SH-SY5Y (cell line): Measurements from ENCODE around the gene DUOX2.

Experiments used
- GATA2 ChIP-seq: IDR thresholded peaks from 2 replicates; pipeline ENCODE4 v1.6.1; 2011; ENCODE audit warnings: mild to moderate bottlenecking, low read depth, low read length
- GATA3 ChIP-seq: IDR thresholded peaks from 2 replicates; pipeline ENCODE4 v1.6.1; 2011; ENCODE audit warnings: low read depth, mild to moderate bottlenecking, low read length, moderate library complexity

- TF ChIP-seq GATA3 (no peak), GATA2 (peak; percentile 70)
Observed at GRCh38 chr15:45137703-45138102, 23.7 kb upstream of the DUOX2 start.
